Neutrophil (primary cell): ENCODE measurements around the gene PSME2.

Experiments used
- H3K27ac ChIP-seq: fragments of 200-600 bp; sonication (generic); 2 replicates; pipeline ENCODE4 v1.5.1; 2016; ENCODE audit warnings: mild to moderate bottlenecking, moderate library complexity
- H3K27me3 ChIP-seq: fragments of 200-600 bp; sonication (generic); 2 replicates; pipeline ENCODE4 v1.6.0; 2016; ENCODE audit warnings: mild to moderate bottlenecking
- H3K36me3 ChIP-seq: fragments of 200-600 bp; sonication (generic); 2 replicates; pipeline ENCODE4 v1.5.1; 2017
- H3K4me1 ChIP-seq, 2 experiments: fragments of 200-600 bp in 1 of 2; sonication (generic) in 1 of 2; 1 replicate in 1 of 2; 2 replicates in 1 of 2; pipeline versions ENCODE4 v1.5.1 to v1.6.1; 2013 to 2016; ENCODE audit warnings: low read depth in 1 of 2, low read length in 1 of 2, mild to moderate bottlenecking in 1 of 2, moderate library complexity in 1 of 2; ENCODE audit not compliant: control insufficient read depth in 1 of 2, insufficient read depth in 1 of 2
- H3K4me3 ChIP-seq, 2 experiments: fragments of 200-600 bp in 1 of 2; sonication (generic) in 1 of 2; 1 replicate in 1 of 2; 2 replicates in 1 of 2; pipeline ENCODE4 v1.5.1; 2013 to 2016; ENCODE audit warnings: low read depth in 1 of 2, low read length in 1 of 2, mild to moderate bottlenecking in 1 of 2, moderate library complexity in 1 of 2
- H3K9me3 ChIP-seq: fragments of 200-600 bp; sonication (generic); 2 replicates; pipeline ENCODE4 v1.5.1; 2016
- CTCF ChIP-seq: fragments of 200-600 bp; sonication (generic); IDR thresholded peaks from 2 replicates; pipeline ENCODE4 v1.5.1; 2016; ENCODE audit warnings: antibody characterized with exemption

The PSME2 gene

GRCh38 chr14:24119691-24120090 lies 26.7 kb downstream of the PSME2 start:
- Histone ChIP-seq H3K4me1 (peaks cover 14 to 18% of the 10 kb centered on the region in 2 experiments), H3K27me3 (no peaks in the 10 kb centered on the region), H3K27ac (no peak overlapping the region), H3K36me3 (peaks cover 77% of the 10 kb centered on the region), H3K9me3 (no peaks in the 10 kb centered on the region), H3K4me3 (no peak overlapping the region)
- no peak for TF ChIP-seq CTCF

- Histone ChIP-seq H3K27ac (peak overlapping the region; percentile 98), H3K9me3 (no peaks in the 10 kb centered on the region), H3K36me3 (peaks cover 52% of the 10 kb centered on the region), H3K27me3 (no peaks in the 10 kb centered on the region), H3K4me1 (peaks cover 23 to 28% of the 10 kb centered on the region in 2 experiments), H3K4me3 (no peak overlapping the region)
- TF ChIP-seq CTCF, result no peak
Measured at GRCh38 chr14:24117179-24117578, 29.2 kb downstream of the PSME2 start.

GRCh38 chr14:24116128-24116814 lies 30.1 kb downstream of the PSME2 start:
- peak overlapping the region; percentile 67 to 84 for H3K4me3 ChIP-seq
- H3K27ac ChIP-seq, result peak overlapping the region; percentile 98
- no peak for TF ChIP-seq CTCF
- H3K4me1 ChIP-seq, result peaks cover 23 to 28% of the 10 kb centered on the region in 2 experiments
- H3K27me3 ChIP-seq, result no peaks in the 10 kb centered on the region
- H3K9me3 ChIP-seq, result no peaks in the 10 kb centered on the region
- peaks cover 43% of the 10 kb centered on the region for H3K36me3 ChIP-seq

- peaks cover 23 to 28% of the 10 kb centered on the region in 2 experiments for H3K4me1 ChIP-seq
- TF ChIP-seq CTCF, result no peak
- peak overlapping the region; percentile 67 to 84 for H3K4me3 ChIP-seq
- H3K36me3 ChIP-seq, result peaks cover 36% of the 10 kb centered on the region
- H3K27me3 ChIP-seq, result no peaks in the 10 kb centered on the region
- H3K27ac ChIP-seq, result peak overlapping the region; percentile 98
- no peaks in the 10 kb centered on the region for H3K9me3 ChIP-seq
Measured at GRCh38 chr14:24115422-24116127, 30.8 kb downstream of the PSME2 start.

- peaks cover 28% of the 10 kb centered on the region for H3K36me3 ChIP-seq
- peak within 1 kb of the TSS; percentile 98 for H3K27ac ChIP-seq
- H3K9me3 ChIP-seq, result no peaks in the 10 kb centered on the region
- TF ChIP-seq CTCF, result peak; percentile 37
- H3K4me3 ChIP-seq, result peak within 1 kb of the TSS; percentile 67 to 84
- H3K4me1 ChIP-seq, result peaks cover 23 to 28% of the 10 kb centered on the region in 2 experiments
- H3K27me3 ChIP-seq, result no peaks in the 10 kb centered on the region
Measured at GRCh38 chr14:24114532-24115421, 31.6 kb downstream of the PSME2 start, which contains the start of the genes DCAF11 and NRL. DCAF11 (plus strand) TSS chr14:24114777; CDS start chr14:24115595, 818 bp downstream. NRL (minus strand) TSS chr14:24114949; CDS start chr14:24082848, 32,101 bp downstream.
